ENCODE measurements around the gene STATH. TPM values are rescaled to one million over a fixed set of nuclear protein-coding genes. Genes with fewer than 3 reads are reported as not detected.
"Not testable (repeated sequence)": the region's sequence is repeated elsewhere in the genome, so short reads cannot be mapped to it uniquely, and the experiment has no call there.

STATH gene
- total RNA-seq, 3 donors from 2014 or later: not detected

- Histone ChIP-seq H3K27me3 (no peaks in the 10 kb centered on the region), H3K27ac (no peak overlapping the region), H3K9me3 (no peaks in the 10 kb centered on the region), H3K4me3 (no peak overlapping the region), H3K36me3 (no peaks in the 10 kb centered on the region), H3K4me1 (no peaks in the 10 kb centered on the region)
- no peak for TF ChIP-seq POLR2AphosphoS5 (IDR thresholded peaks at IDR 0.05)
- no peak for TF ChIP-seq CTCF (IDR thresholded peaks at IDR 0.05)
- no peak for TF ChIP-seq POLR2A (IDR thresholded peaks at IDR 0.05)
- intact Hi-C loops (cut with DNase I; ENCODE audit: low total_unique reads): no loop called here
- DNase-seq (ENCODE audit: low spot score in 2 of 2): no peak
Observed at GRCh38 chr4:70023218-70023617, 27.5 kb downstream of the STATH start.

GRCh38 chr4:70027011-70027410 lies 31.2 kb downstream of the STATH start:
- Histone ChIP-seq H3K9me3 (no peaks in the 10 kb centered on the region), H3K27me3 (no peaks in the 10 kb centered on the region), H3K36me3 (no peaks in the 10 kb centered on the region), H3K4me3 (no peak overlapping the region), H3K4me1 (no peaks in the 10 kb centered on the region), H3K27ac (no peak overlapping the region)
- intact Hi-C loops (cut with DNase I; ENCODE audit: low total_unique reads): no loop called here
- TF ChIP-seq POLR2A (IDR thresholded peaks at IDR 0.05) (no peak), POLR2AphosphoS5 (IDR thresholded peaks at IDR 0.05) (no peak), CTCF (IDR thresholded peaks at IDR 0.05) (no peak)
- no peak for DNase-seq (ENCODE audit: low spot score in 2 of 2)

- intact Hi-C loops (cut with DNase I; ENCODE audit: low total_unique reads); H3K4me3 ChIP-seq; H3K36me3 ChIP-seq; H3K27ac ChIP-seq; DNase-seq (ENCODE audit: low spot score in 2 of 2); H3K9me3 ChIP-seq; H3K4me1 ChIP-seq; H3K27me3 ChIP-seq: not testable (repeated sequence)
Observed at GRCh38 chr4:70028159-70028558, 32.4 kb downstream of the STATH start, which contains the start of gene HTN3. Gene HTN3 (plus strand): TSS chr4:70028459. CDS start chr4:70030741, 2,282 bp downstream.

GRCh38 chr4:70037559-70037958 lies 41.8 kb downstream of the STATH start:
- H3K4me1 ChIP-seq; H3K4me3 ChIP-seq; H3K36me3 ChIP-seq; DNase-seq (ENCODE audit: low spot score in 2 of 2); H3K27ac ChIP-seq; H3K27me3 ChIP-seq; intact Hi-C loops (cut with DNase I; ENCODE audit: low total_unique reads): not testable (repeated sequence)
- H3K9me3 ChIP-seq: peaks cover 7 to 11% of the 10 kb centered on the region in 2 donors

- H3K4me3 ChIP-seq; DNase-seq (ENCODE audit: low spot score in 2 of 2); H3K27ac ChIP-seq; H3K4me1 ChIP-seq; H3K9me3 ChIP-seq; intact Hi-C loops (cut with DNase I; ENCODE audit: low total_unique reads); H3K27me3 ChIP-seq; H3K36me3 ChIP-seq: not testable (repeated sequence)
Observed at GRCh38 chr4:70039928-70040327, 44.2 kb downstream of the STATH start.

GRCh38 chr4:70041652-70042286 lies 46.0 kb downstream of the STATH start:
- Histone ChIP-seq H3K27ac (no peak overlapping the region), H3K9me3 (peaks cover 5 to 7% of the 10 kb centered on the region in 2 donors), H3K4me1 (no peaks in the 10 kb centered on the region), H3K27me3 (no peaks in the 10 kb centered on the region), H3K4me3 (no peak overlapping the region), H3K36me3 (no peaks in the 10 kb centered on the region)
- no peak for DNase-seq (ENCODE audit: low spot score in 2 of 2)
- no peak for TF ChIP-seq POLR2AphosphoS5 (IDR thresholded peaks at IDR 0.05)
- TF ChIP-seq POLR2A (IDR thresholded peaks at IDR 0.05): no peak
- TF ChIP-seq CTCF (IDR thresholded peaks at IDR 0.05): no peak
- intact Hi-C loops (cut with DNase I; ENCODE audit: low total_unique reads): no loop called here

GRCh38 chr4:70050138-70050537 lies 54.4 kb downstream of the STATH start, which contains the start of gene HTN1:
Gene HTN1 (plus strand): TSS chr4:70050438. CDS start chr4:70053077, 2,639 bp downstream.
- intact Hi-C loops (cut with DNase I; ENCODE audit: low total_unique reads); H3K4me1 ChIP-seq; DNase-seq (ENCODE audit: low spot score in 2 of 2); H3K9me3 ChIP-seq; H3K4me3 ChIP-seq; H3K27ac ChIP-seq; H3K27me3 ChIP-seq; H3K36me3 ChIP-seq: not testable (repeated sequence)

Other genes with a start within 250 kb of the STATH start
- gene SULT1B1, start 235.3 kb upstream of the STATH start, total RNA-seq: 1 to 10 TPM in 2 of 3 donors, under 1 TPM in 1; 0.88 to 1.6 (median 1.4) TPM
- under 1 TPM in 2 of 3 donors, not detected in 1; 0.59 to 0.66 TPM for gene SULT1E1, start 135.8 kb upstream of the STATH start, total RNA-seq
- 1 to 10 TPM; 1.0 to 6.7 (median 2.9) TPM for gene CSN1S1, start 64.9 kb upstream of the STATH start, total RNA-seq
- not detected for gene CSN2, start 30.2 kb upstream of the STATH start, total RNA-seq
- not detected for gene HTN3, start 32.5 kb downstream of the STATH start, total RNA-seq
- not detected for gene HTN1, start 54.5 kb downstream of the STATH start, total RNA-seq
- gene PRR27, start 158.3 kb downstream of the STATH start, total RNA-seq: not detected
- gene ODAM, start 199.8 kb downstream of the STATH start, total RNA-seq: 1 to 10 TPM in 1 of 3 donors, not detected in 2; 1.2 TPM
- gene FDCSP, start 230.2 kb downstream of the STATH start, total RNA-seq: 10 to 100 TPM in 2 of 3 donors, not detected in 1; 13.4 to 78.2 TPM
- gene CSN3, start 246.6 kb downstream of the STATH start, total RNA-seq: 1 to 10 TPM in 1 of 3 donors, under 1 TPM in 1, not detected in 1; 0.66 to 4.1 TPM

All from breast epithelium (tissue), 4 donors.